HG03469 (cell line): Measurements from ENCODE around the gene CDKAL1.
"Not testable (repeated sequence)": the region's sequence is repeated elsewhere in the genome, so short reads cannot be mapped to it uniquely, and the experiment has no call there.

Experiments
- ATAC-seq: cut with Tn5 transposase; IDR thresholded peaks from one replicate; pipeline ENCODE4 v1.9.1; 2021; ENCODE audit warnings: mild to moderate bottlenecking, moderate library complexity, moderate number of reproducible peaks; ENCODE audit not compliant: unreplicated experiment

The CDKAL1 gene

GRCh38 chr6:20827798-20828197 lies 293.5 kb downstream of the CDKAL1 start:
- no peak for ATAC-seq

- no peak for ATAC-seq
These were observed 296.3 kb downstream of the CDKAL1 start for GRCh38 chr6:20830576-20830975.

- not testable (repeated sequence) for ATAC-seq
These were observed 297.0 kb downstream of the CDKAL1 start for GRCh38 chr6:20831251-20831650.

- no peak for ATAC-seq
These were observed 299.7 kb downstream of the CDKAL1 start for GRCh38 chr6:20833881-20834515.

- ATAC-seq, result no peak
These were observed 301.2 kb downstream of the CDKAL1 start for GRCh38 chr6:20835315-20836010.

- ATAC-seq, result no peak
These were observed 302.9 kb downstream of the CDKAL1 start for GRCh38 chr6:20837189-20837588.

- no peak for ATAC-seq
These were observed 303.9 kb downstream of the CDKAL1 start for GRCh38 chr6:20838113-20838512.

- no peak for ATAC-seq
These were observed 305.4 kb downstream of the CDKAL1 start for GRCh38 chr6:20839630-20840029.

GRCh38 chr6:20840675-20841074 lies 306.4 kb downstream of the CDKAL1 start:
- ATAC-seq, result no peak

- ATAC-seq, result no peak
These were observed 307.5 kb downstream of the CDKAL1 start for GRCh38 chr6:20841806-20842205.

- ATAC-seq, result no peak
These were observed 311.3 kb downstream of the CDKAL1 start for GRCh38 chr6:20845592-20845991.

- peak; percentile 81 for ATAC-seq
These were observed 312.4 kb downstream of the CDKAL1 start for GRCh38 chr6:20846602-20847028.

- ATAC-seq, result no peak
These were observed 313.6 kb downstream of the CDKAL1 start for GRCh38 chr6:20847904-20848303.

GRCh38 chr6:20850686-20851416 lies 316.6 kb downstream of the CDKAL1 start:
- ATAC-seq, result no peak

GRCh38 chr6:20851795-20852194 lies 317.5 kb downstream of the CDKAL1 start:
- ATAC-seq, result no peak

- ATAC-seq, result no peak
These were observed 319.6 kb downstream of the CDKAL1 start for GRCh38 chr6:20853828-20854227.

- ATAC-seq, result no peak
These were observed 322.5 kb downstream of the CDKAL1 start for GRCh38 chr6:20856681-20857288.

- no peak for ATAC-seq
These were observed 327.2 kb downstream of the CDKAL1 start for GRCh38 chr6:20861481-20861880.

GRCh38 chr6:20866036-20866435 lies 331.8 kb downstream of the CDKAL1 start:
- no peak for ATAC-seq

- no peak for ATAC-seq
These were observed 332.9 kb downstream of the CDKAL1 start for GRCh38 chr6:20866935-20867703.
